DOHH2 (cell line): ENCODE results near the gene KIF19.

Experiments
- H3F3A ChIP-seq: fragments of 200-600 bp; sonication (generic), shearing (Covaris generic); 2 replicates; pipeline ENCODE4 v1.6.0; 2016; ENCODE audit warnings: antibody characterized with exemption, mild to moderate bottlenecking; ENCODE audit not compliant: control insufficient read depth, insufficient read depth
- H3K27ac ChIP-seq: fragments of 200-600 bp; sonication (generic); 2 replicates; pipeline ENCODE4 v1.5.1; 2014; ENCODE audit warnings: low read depth, mild to moderate bottlenecking, low read length, moderate library complexity
- H3K27me3 ChIP-seq: fragments of 200-600 bp; sonication (generic); 2 replicates; pipeline ENCODE4 v1.6.1; 2014; ENCODE audit warnings: mild to moderate bottlenecking, low read length, mixed read lengths; ENCODE audit not compliant: control insufficient read depth
- H3K36me3 ChIP-seq: fragments of 200-600 bp; sonication (generic); 2 replicates; pipeline ENCODE4 v1.6.1; 2014; ENCODE audit warnings: mild to moderate bottlenecking, low read length, moderate library complexity, mixed read lengths; ENCODE audit not compliant: control insufficient read depth
- H3K4me1 ChIP-seq: fragments of 200-600 bp; sonication (generic); 2 replicates; pipeline ENCODE4 v1.6.1; 2014; ENCODE audit warnings: mild to moderate bottlenecking, low read length, mixed read lengths; ENCODE audit not compliant: control insufficient read depth
- H3K4me2 ChIP-seq: fragments of 200-600 bp; sonication (generic); 2 replicates; pipeline ENCODE4 v1.6.0; 2014; ENCODE audit warnings: mild to moderate bottlenecking, low read length, moderate library complexity
- H3K4me3 ChIP-seq: fragments of 200-600 bp; sonication (generic); 2 replicates; pipeline ENCODE4 v1.5.1; 2014; ENCODE audit warnings: mild to moderate bottlenecking, low read length, mixed read lengths
- H3K79me2 ChIP-seq: fragments of 200-600 bp; sonication (generic); 2 replicates; pipeline ENCODE4 v1.6.1; 2014; ENCODE audit warnings: mild to moderate bottlenecking, low read length, mixed read lengths; ENCODE audit not compliant: control insufficient read depth
- H3K9me2 ChIP-seq: fragments of 200-600 bp; sonication (generic); replicated peaks from 2 replicates; pipeline ENCODE4 v1.6.1; 2014; ENCODE audit warnings: mild to moderate bottlenecking, low read length, mixed read lengths; ENCODE audit not compliant: control insufficient read depth
- H3K9me3 ChIP-seq: fragments of 200-600 bp; sonication (generic); 2 replicates; pipeline ENCODE4 v1.6.1; 2014; ENCODE audit warnings: antibody characterized with exemption, low read length, mixed read lengths; ENCODE audit not compliant: control insufficient read depth, insufficient read depth
- H4K20me1 ChIP-seq: fragments of 200-600 bp; sonication (generic); 2 replicates; pipeline ENCODE4 v1.6.0; 2014; ENCODE audit warnings: low read depth, mild to moderate bottlenecking, antibody characterized with exemption, low read length, moderate library complexity; ENCODE audit not compliant: control insufficient read depth, insufficient read depth
- EZH2phosphoT487 ChIP-seq: fragments of 200-600 bp; sonication (generic); IDR thresholded peaks from 2 replicates; pipeline ENCODE4 v1.6.1; 2017; ENCODE audit warnings: borderline replicate concordance, mild to moderate bottlenecking, antibody characterized with exemption, low read length, moderate library complexity, mixed read lengths
- TF ChIP-seq, protein P1 (sequence below): fragments of 200-600 bp; sonication (generic); IDR thresholded peaks from one replicate; pipeline ENCODE4 v1.5.1; 2014; ENCODE audit warnings: antibody characterized with exemption, mild to moderate bottlenecking, low read depth, low read length; ENCODE audit not compliant: poor library complexity, severe bottlenecking

Gene KIF19

GRCh38 chr17:74391771-74392170, 65.7 kb downstream of the KIF19 start:
- no peak overlapping the region for H3K27ac ChIP-seq
- H3K36me3 ChIP-seq, result no peaks in the 10 kb centered on the region
- TF ChIP-seq, protein P1, sequence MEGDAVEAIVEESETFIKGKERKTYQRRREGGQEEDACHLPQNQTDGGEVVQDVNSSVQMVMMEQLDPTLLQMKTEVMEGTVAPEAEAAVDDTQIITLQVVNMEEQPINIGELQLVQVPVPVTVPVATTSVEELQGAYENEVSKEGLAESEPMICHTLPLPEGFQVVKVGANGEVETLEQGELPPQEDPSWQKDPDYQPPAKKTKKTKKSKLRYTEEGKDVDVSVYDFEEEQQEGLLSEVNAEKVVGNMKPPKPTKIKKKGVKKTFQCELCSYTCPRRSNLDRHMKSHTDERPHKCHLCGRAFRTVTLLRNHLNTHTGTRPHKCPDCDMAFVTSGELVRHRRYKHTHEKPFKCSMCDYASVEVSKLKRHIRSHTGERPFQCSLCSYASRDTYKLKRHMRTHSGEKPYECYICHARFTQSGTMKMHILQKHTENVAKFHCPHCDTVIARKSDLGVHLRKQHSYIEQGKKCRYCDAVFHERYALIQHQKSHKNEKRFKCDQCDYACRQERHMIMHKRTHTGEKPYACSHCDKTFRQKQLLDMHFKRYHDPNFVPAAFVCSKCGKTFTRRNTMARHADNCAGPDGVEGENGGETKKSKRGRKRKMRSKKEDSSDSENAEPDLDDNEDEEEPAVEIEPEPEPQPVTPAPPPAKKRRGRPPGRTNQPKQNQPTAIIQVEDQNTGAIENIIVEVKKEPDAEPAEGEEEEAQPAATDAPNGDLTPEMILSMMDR, result no peak
- no peak for TF ChIP-seq EZH2phosphoT487
- no peak overlapping the region for H3K4me2 ChIP-seq
- no peaks in the 10 kb centered on the region for H3K9me2 ChIP-seq
- H4K20me1 ChIP-seq, result no peaks in the 10 kb centered on the region
- no peaks in the 10 kb centered on the region for H3K9me3 ChIP-seq
- no peaks in the 10 kb centered on the region for H3K27me3 ChIP-seq
- H3K4me3 ChIP-seq, result no peak overlapping the region
- no peaks in the 10 kb centered on the region for H3K79me2 ChIP-seq
- H3K4me1 ChIP-seq, result no peaks in the 10 kb centered on the region
- no peaks in the 10 kb centered on the region for H3F3A ChIP-seq

GRCh38 chr17:74392848-74393247, 66.8 kb downstream of the KIF19 start:
- Histone ChIP-seq H3K4me2 (no peak overlapping the region), H3K4me3 (no peak overlapping the region), H3K36me3 (no peaks in the 10 kb centered on the region), H3F3A (no peaks in the 10 kb centered on the region), H3K9me3 (no peaks in the 10 kb centered on the region), H3K79me2 (no peaks in the 10 kb centered on the region), H3K4me1 (no peaks in the 10 kb centered on the region), H3K27me3 (no peaks in the 10 kb centered on the region), H3K9me2 (no peaks in the 10 kb centered on the region), H4K20me1 (no peaks in the 10 kb centered on the region), H3K27ac (no peak overlapping the region)
- TF ChIP-seq, protein P1, result no peak
- no peak for TF ChIP-seq EZH2phosphoT487

DNA sequence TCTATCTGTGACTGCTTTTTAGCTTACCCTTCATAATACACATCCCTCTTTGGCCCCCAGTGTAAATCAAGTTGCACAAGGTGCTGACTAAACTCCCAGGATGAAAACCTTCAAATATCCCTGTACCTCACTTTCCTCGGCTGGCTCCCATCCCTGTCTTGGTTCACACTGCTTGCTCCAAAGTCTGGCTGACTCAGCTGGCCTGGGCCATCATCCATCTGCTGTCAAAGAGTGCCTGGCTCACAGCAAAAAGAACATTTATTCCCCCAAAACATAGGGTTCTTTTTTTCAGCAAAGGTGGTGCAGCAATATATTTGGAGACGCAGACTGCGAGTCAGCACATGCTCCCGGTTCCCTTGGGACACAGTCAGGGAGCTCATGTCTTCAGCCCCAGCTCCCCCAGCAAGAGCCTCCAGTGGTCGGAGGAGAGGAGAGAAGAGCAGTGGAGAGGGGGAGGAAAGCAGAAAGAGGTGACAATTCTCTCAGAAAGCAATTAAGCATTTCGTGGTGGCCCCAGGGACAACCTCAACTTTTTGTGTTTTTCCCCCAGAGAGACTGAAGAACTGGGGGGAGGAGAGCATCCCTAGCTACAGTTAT, 67.4 kb downstream of the KIF19 start:
- H3K4me3 ChIP-seq, result no peak overlapping the region
- H3K9me3 ChIP-seq, result no peaks in the 10 kb centered on the region
- H4K20me1 ChIP-seq, result no peaks in the 10 kb centered on the region
- H3K4me2 ChIP-seq, result no peak overlapping the region
- H3K9me2 ChIP-seq, result no peaks in the 10 kb centered on the region
- H3K79me2 ChIP-seq, result no peaks in the 10 kb centered on the region
- H3K4me1 ChIP-seq, result no peaks in the 10 kb centered on the region
- H3F3A ChIP-seq, result no peaks in the 10 kb centered on the region
- TF ChIP-seq EZH2phosphoT487, result no peak
- TF ChIP-seq, protein P1, result no peak
- H3K27me3 ChIP-seq, result no peaks in the 10 kb centered on the region
- H3K27ac ChIP-seq, result no peak overlapping the region
- H3K36me3 ChIP-seq, result no peaks in the 10 kb centered on the region
